HepG2 (cell line): ENCODE data around the gene MEDAG.

ENCODE experiments used
- ARID5B ChIP-seq: IDR thresholded peaks from 2 replicates; pipeline ENCODE4 v1.4.0; 2020; ENCODE audit warnings: mild to moderate bottlenecking, missing genetic modification reagents
- GABPA ChIP-seq, 2 experiments: IDR thresholded peaks; 2 replicates each; pipeline ENCODE4 v1.6.1; 2011 to 2016; ENCODE audit warnings: low read depth in 2 of 2, low read length in 1 of 2, missing biosample characterization in 1 of 2, missing genetic modification characterization in 1 of 2
- IRX3 ChIP-seq: sonication (generic); formaldehyde crosslinking; IDR thresholded peaks from 2 replicates; pipeline ENCODE4 v1.8.1; 2023; ENCODE audit warnings: mild to moderate bottlenecking, low read depth, missing genetic modification reagents, borderline replicate concordance
- SIN3B ChIP-seq: fragments of 150-350 bp; IDR thresholded peaks from 2 replicates; pipeline ENCODE4 v1.6.1; 2014; ENCODE audit warnings: low read length

- TF ChIP-seq GABPA (IDR thresholded peaks at IDR 0.05; ENCODE audit: low read depth, low read length), result no peak
- no peak for TF ChIP-seq GABPA (CRISPR knock-in tag; IDR thresholded peaks at IDR 0.05; ENCODE audit: low read depth)
- TF ChIP-seq SIN3B, result no peak
- no peak for TF ChIP-seq IRX3 (CRISPR knock-in tag)
- TF ChIP-seq ARID5B (CRISPR knock-in tag), result no peak
Observed at GRCh38 chr13:30872276-30872594, 33.8 kb upstream of the MEDAG start.
